Activated CD4-positive, alpha-beta T cell treated with anti-CD3 and anti-CD28 coated beads, Interleukin-2, amount 10 ng/mL, durations not matched to agents 7 days and 5 days (primary cell): ENCODE data around the gene FGD5. TPM values are rescaled to one million over a fixed set of nuclear protein-coding genes. Genes with fewer than 3 reads are reported as not detected.
A peak's percentile ranks its signal among the peaks of the same experiment; 100 is the strongest.

Source experiments
- CTCF ChIA-PET: fragments of 350-600 bp; sonication (Branson Sonifier 250); formaldehyde crosslinking; loops from one replicate; lab custom pipeline; 2021; ENCODE audit warnings: antibody characterized with exemption; lab: Charles Lee
- POLR2A ChIA-PET: fragments of 350-600 bp; sonication (Branson Sonifier 250); formaldehyde crosslinking; loops from one replicate; lab custom pipeline; 2021; ENCODE audit warnings: antibody characterized with exemption; lab: Charles Lee
- DNase-seq: peaks from one replicate; pipeline ENCODE4 v3.0.0-alpha.2; 2020
- H3K27ac Mint-ChIP-seq: one replicate; pipeline ENCODE4 v1.8.0; 2021; ENCODE audit warnings: mild to moderate bottlenecking, moderate library complexity, mixed read lengths
- H3K27me3 Mint-ChIP-seq: one replicate; pipeline ENCODE4 v1.8.0; 2021; ENCODE audit warnings: mixed read lengths
- H3K36me3 Mint-ChIP-seq: one replicate; pipeline ENCODE4 v1.8.0; 2021; ENCODE audit warnings: low read depth, mixed read lengths
- H3K4me1 Mint-ChIP-seq: one replicate; pipeline ENCODE4 v1.8.0; 2021; ENCODE audit warnings: mixed read lengths
- H3K4me3 Mint-ChIP-seq: one replicate; pipeline ENCODE4 v1.8.0; 2021; ENCODE audit warnings: mild to moderate bottlenecking, moderate library complexity, mixed read lengths
- H3K9me3 Mint-ChIP-seq: one replicate; pipeline ENCODE4 v1.8.0; 2021; ENCODE audit warnings: mixed read lengths
- total RNA-seq, 2 experiments: library from RNA; stranded (reverse); gene quantifications; one replicate each; pipeline ENCODE4 v1.2.3, GENCODE V29; 2021

FGD5 gene
- total RNA-seq, 2 experiments from 2014 or later, result 0.15 to 0.17 TPM

GRCh38 chr3:14827776-14828175, 9.0 kb downstream of the FGD5 start:
- no peak overlapping the region for H3K27ac Mint-ChIP-seq
- no peaks in the 10 kb centered on the region for H3K36me3 Mint-ChIP-seq
- DNase-seq, result no peak
- H3K4me3 Mint-ChIP-seq, result no peak overlapping the region
- CTCF ChIA-PET, result interaction anchor here (0.7 kb wide), 1 partner anchor 68 kb away, joined by 3 read pairs; no protein-coding TSS in a partner anchor
- H3K4me1 Mint-ChIP-seq, result no peaks in the 10 kb centered on the region
- peaks cover 42% of the 10 kb centered on the region for H3K27me3 Mint-ChIP-seq
- POLR2A ChIA-PET, result no interaction called here
- no peaks in the 10 kb centered on the region for H3K9me3 Mint-ChIP-seq

- H3K27me3 Mint-ChIP-seq, result peaks cover 27% of the 10 kb centered on the region
- DNase-seq, result no peak
- ChIA-PET CTCF (interaction anchor here (0.7 kb wide), 1 partner anchor 14 kb away, joined by 3 read pairs; no protein-coding TSS in a partner anchor), POLR2A (no interaction called here)
- H3K4me1 Mint-ChIP-seq, result no peaks in the 10 kb centered on the region
- no peak overlapping the region for H3K27ac Mint-ChIP-seq
- no peak overlapping the region for H3K4me3 Mint-ChIP-seq
- H3K36me3 Mint-ChIP-seq, result no peaks in the 10 kb centered on the region
- no peaks in the 10 kb centered on the region for H3K9me3 Mint-ChIP-seq
Observed at GRCh38 chr3:14829811-14830210, 11.0 kb downstream of the FGD5 start.

GRCh38 chr3:14831916-14832450, 13.2 kb downstream of the FGD5 start:
- H3K27ac Mint-ChIP-seq, result no peak overlapping the region
- no peaks in the 10 kb centered on the region for H3K36me3 Mint-ChIP-seq
- peaks cover 15% of the 10 kb centered on the region for H3K27me3 Mint-ChIP-seq
- H3K4me1 Mint-ChIP-seq, result no peaks in the 10 kb centered on the region
- no peak for DNase-seq
- ChIA-PET CTCF (no interaction called here), POLR2A (interaction anchor here (0.6 kb wide), 1 partner anchor 155 kb away, joined by 3 read pairs; no protein-coding TSS in a partner anchor)
- no peaks in the 10 kb centered on the region for H3K9me3 Mint-ChIP-seq
- H3K4me3 Mint-ChIP-seq, result no peak overlapping the region

- Mint-ChIP-seq H3K4me1 (no peaks in the 10 kb centered on the region), H3K27me3 (peaks cover 13% of the 10 kb centered on the region), H3K27ac (no peak overlapping the region), H3K4me3 (no peak overlapping the region), H3K9me3 (no peaks in the 10 kb centered on the region), H3K36me3 (no peaks in the 10 kb centered on the region)
- ChIA-PET POLR2A (no interaction called here), CTCF (interaction anchor here (0.8 to 1.1 kb wide), 2 partner anchors 9 to 11 kb away, joined by 3 read pairs; no protein-coding TSS in a partner anchor)
- DNase-seq, result no peak
Observed at GRCh38 chr3:14832975-14833722, 14.4 kb downstream of the FGD5 start.

GRCh38 chr3:14834121-14834520, 15.4 kb downstream of the FGD5 start:
- H3K4me1 Mint-ChIP-seq, result no peaks in the 10 kb centered on the region

GRCh38 chr3:14834807-14835466, 16.2 kb downstream of the FGD5 start:
- no peaks in the 10 kb centered on the region for H3K4me1 Mint-ChIP-seq
- ChIA-PET POLR2A (no interaction called here), CTCF (interaction anchor here (0.6 kb wide), 1 partner anchor 326 kb away, joined by 3 read pairs; no protein-coding TSS in a partner anchor)
- DNase-seq, result no peak
- H3K4me3 Mint-ChIP-seq, result no peak overlapping the region
- no peak overlapping the region for H3K27ac Mint-ChIP-seq
- no peaks in the 10 kb centered on the region for H3K9me3 Mint-ChIP-seq
- H3K36me3 Mint-ChIP-seq, result no peaks in the 10 kb centered on the region
- H3K27me3 Mint-ChIP-seq, result peaks cover 18% of the 10 kb centered on the region

More at GRCh38 chr3:14834121-14834520, 15.4 kb downstream of the FGD5 start:
- CTCF ChIA-PET, result interaction anchor here (0.8 kb wide), 1 partner anchor 10 kb away, joined by 3 read pairs; no protein-coding TSS in a partner anchor
- H3K27me3 Mint-ChIP-seq, result peaks cover 16% of the 10 kb centered on the region
- no peaks in the 10 kb centered on the region for H3K36me3 Mint-ChIP-seq
- no peak overlapping the region for H3K27ac Mint-ChIP-seq
- no peaks in the 10 kb centered on the region for H3K9me3 Mint-ChIP-seq
- no peak for DNase-seq
- POLR2A ChIA-PET, result no interaction called here
- H3K4me3 Mint-ChIP-seq, result no peak overlapping the region

- POLR2A ChIA-PET, result no interaction called here
- H3K4me1 Mint-ChIP-seq, result no peaks in the 10 kb centered on the region
Observed at GRCh38 chr3:14836049-14836468, 17.3 kb downstream of the FGD5 start.

GRCh38 chr3:14837186-14837877, 18.6 kb downstream of the FGD5 start:
- H3K27me3 Mint-ChIP-seq, result peaks cover 15% of the 10 kb centered on the region
- peak overlapping the region; percentile 33 for H3K27ac Mint-ChIP-seq
- no peaks in the 10 kb centered on the region for H3K36me3 Mint-ChIP-seq
- H3K4me3 Mint-ChIP-seq, result no peak overlapping the region
- no peaks in the 10 kb centered on the region for H3K9me3 Mint-ChIP-seq
- DNase-seq, result no peak
- ChIA-PET CTCF (no interaction called here), POLR2A (no interaction called here)
- no peaks in the 10 kb centered on the region for H3K4me1 Mint-ChIP-seq

More at GRCh38 chr3:14836049-14836468, 17.3 kb downstream of the FGD5 start:
- Mint-ChIP-seq H3K9me3 (no peaks in the 10 kb centered on the region), H3K27ac (no peak overlapping the region), H3K4me3 (no peak overlapping the region), H3K36me3 (no peaks in the 10 kb centered on the region), H3K27me3 (peaks cover 18% of the 10 kb centered on the region)
- CTCF ChIA-PET, result interaction anchor here (0.6 kb wide), 1 partner anchor 148 kb away, joined by 3 read pairs; no protein-coding TSS in a partner anchor
- DNase-seq, result no peak

GRCh38 chr3:14837878-14838258, 19.1 kb downstream of the FGD5 start:
- Mint-ChIP-seq H3K36me3 (no peaks in the 10 kb centered on the region), H3K4me1 (no peaks in the 10 kb centered on the region), H3K4me3 (no peak overlapping the region), H3K9me3 (no peaks in the 10 kb centered on the region), H3K27ac (no peak overlapping the region), H3K27me3 (peaks cover 15% of the 10 kb centered on the region)
- DNase-seq, result no peak
- ChIA-PET CTCF (no interaction called here), POLR2A (no interaction called here)

- CTCF ChIA-PET, result no interaction called here
- DNase-seq, result no peak
- H3K27me3 Mint-ChIP-seq, result peaks cover 15% of the 10 kb centered on the region
Observed at GRCh38 chr3:14839236-14839635, 20.5 kb downstream of the FGD5 start.

GRCh38 chr3:14841836-14842235, 23.1 kb downstream of the FGD5 start:
- no peaks in the 10 kb centered on the region for H3K9me3 Mint-ChIP-seq
- ChIA-PET CTCF (interaction anchor here (1.3 kb wide), 1 partner anchor 9 kb away, joined by 3 read pairs; no protein-coding TSS in a partner anchor), POLR2A (no interaction called here)
- H3K4me3 Mint-ChIP-seq, result no peak overlapping the region
- DNase-seq, result no peak
- no peak overlapping the region for H3K27ac Mint-ChIP-seq
- peaks cover 29% of the 10 kb centered on the region for H3K27me3 Mint-ChIP-seq
- no peaks in the 10 kb centered on the region for H3K36me3 Mint-ChIP-seq
- no peaks in the 10 kb centered on the region for H3K4me1 Mint-ChIP-seq

More at GRCh38 chr3:14839236-14839635, 20.5 kb downstream of the FGD5 start:
- Mint-ChIP-seq H3K27ac (no peak overlapping the region), H3K36me3 (no peaks in the 10 kb centered on the region), H3K9me3 (no peaks in the 10 kb centered on the region), H3K4me1 (no peaks in the 10 kb centered on the region), H3K4me3 (no peak overlapping the region)
- POLR2A ChIA-PET, result no interaction called here

- ChIA-PET CTCF (interaction anchor here (1.3 kb wide), 1 partner anchor 9 kb away, joined by 3 read pairs; no protein-coding TSS in a partner anchor), POLR2A (no interaction called here)
- Mint-ChIP-seq H3K4me3 (no peak overlapping the region), H3K36me3 (no peaks in the 10 kb centered on the region), H3K27ac (no peak overlapping the region), H3K9me3 (no peaks in the 10 kb centered on the region), H3K27me3 (peaks cover 31% of the 10 kb centered on the region), H3K4me1 (peaks cover 3% of the 10 kb centered on the region)
- no peak for DNase-seq
Observed at GRCh38 chr3:14842277-14842676, 23.5 kb downstream of the FGD5 start.
